ENCODE data around the gene RO60. TPM values are rescaled to one million over a fixed set of nuclear protein-coding genes. Genes with fewer than 3 reads are reported as not detected.
"Not testable (repeated sequence)": the region's sequence is repeated elsewhere in the genome, so short reads cannot be mapped to it uniquely, and the experiment has no call there.

RO60 gene
- 10 to 100 TPM; 51.7 to 58.2 TPM for total RNA-seq
- long read RNA-seq, full-length matches to known transcripts = 59 of 72 reads
- long read RNA-seq, partial matches to known transcripts = 2 of 72 reads
- long read RNA-seq, other reads (novel, unspliced or antisense) = 11 of 72 reads

GRCh38 chr1:193059282-193060114 is at the start of gene RO60, which contains the start of gene UCHL5:
Gene RO60 (plus strand): TSS chr1:193059612. CDS start chr1:193069055, 9,443 bp downstream.
Gene UCHL5 (minus strand): TSS chr1:193059360. CDS start chr1:193059260, 100 bp downstream.
- intact Hi-C loops (cut with DNase I) = loop anchor here in 1 of 2 donors (5.0 kb wide), 2 partner anchors 43 to 63 kb away; partner anchors contain the start of gene CDC73
- peak; percentile 97 for DNase-seq

GRCh38 chr1:193011406-193011805 is 48.0 kb upstream of the RO60 start:
- DNase-seq (no peak), ATAC-seq (no peak)
- intact Hi-C loops (cut with DNase I) = loop anchor here in 1 of 2 donors (5.0 kb wide), 1 partner anchor 399 kb away; no protein-coding TSS in a partner anchor

More at GRCh38 chr1:193059282-193060114, at the start of gene RO60, which contains the start of gene UCHL5:
- peak; percentile 97 for ATAC-seq

GRCh38 chr1:193013005-193013404 is 46.4 kb upstream of the RO60 start:
- intact Hi-C loops (cut with DNase I) = loop anchor here in 1 of 2 donors (5.0 kb wide), 1 partner anchor 401 kb away; no protein-coding TSS in a partner anchor
- no peak for DNase-seq
- ATAC-seq = peak; percentile 30 to 74

GRCh38 chr1:193013707-193014106 is 45.7 kb upstream of the RO60 start:
- DNase-seq = no peak
- intact Hi-C loops (cut with DNase I) = loop anchor here in 1 of 2 donors (5.0 kb wide), 1 partner anchor 401 kb away; no protein-coding TSS in a partner anchor
- ATAC-seq = peak in 1 of 2 donors; percentile 41

GRCh38 chr1:193014400-193014799 is 45.0 kb upstream of the RO60 start:
- no peak for ATAC-seq
- intact Hi-C loops (cut with DNase I) = loop anchor here in 1 of 2 donors (5.0 kb wide), 1 partner anchor 402 kb away; no protein-coding TSS in a partner anchor

GRCh38 chr1:193016788-193017187 is 42.6 kb upstream of the RO60 start:
- intact Hi-C loops (cut with DNase I) = loop anchor here in 1 of 2 donors (5.0 kb wide), 2 partner anchors 209 to 539 kb away; partner anchors contain the start of gene RGS2
- no peak for ATAC-seq
- no peak for DNase-seq

More at GRCh38 chr1:193014400-193014799, 45.0 kb upstream of the RO60 start:
- DNase-seq = no peak

GRCh38 chr1:193019442-193020026 is 39.9 kb upstream of the RO60 start:
- peak; percentile 58 to 70 for ATAC-seq
- intact Hi-C loops (cut with DNase I) = loop anchor here in 1 of 2 donors (5.0 kb wide), 2 partner anchors 212 to 542 kb away; partner anchors contain the start of gene RGS2
- no peak for DNase-seq

GRCh38 chr1:193025218-193025617 is 34.2 kb upstream of the RO60 start:
- ATAC-seq = no peak
- intact Hi-C loops (cut with DNase I) = no loop called here
- DNase-seq = no peak

GRCh38 chr1:193030280-193030679 is 29.1 kb upstream of the RO60 start:
- intact Hi-C loops (cut with DNase I) = no loop called here
- ATAC-seq = no peak
- DNase-seq = no peak

- no peak for DNase-seq
- intact Hi-C loops (cut with DNase I) = no loop called here
- ATAC-seq = no peak
Measured at GRCh38 chr1:193031431-193031830, 28.0 kb upstream of the RO60 start.

- intact Hi-C loops (cut with DNase I); DNase-seq; ATAC-seq: not testable (repeated sequence)
Measured at GRCh38 chr1:193032643-193033427, 26.6 kb upstream of the RO60 start.

GRCh38 chr1:193033610-193034009 is 25.8 kb upstream of the RO60 start:
- DNase-seq (no peak), ATAC-seq (no peak)
- intact Hi-C loops (cut with DNase I) = no loop called here

- no peak for DNase-seq
- intact Hi-C loops (cut with DNase I) = no loop called here
- ATAC-seq = no peak
Measured at GRCh38 chr1:193036337-193037047, 22.9 kb upstream of the RO60 start.

GRCh38 chr1:193040011-193040410 is 19.4 kb upstream of the RO60 start:
- no peak for ATAC-seq
- intact Hi-C loops (cut with DNase I) = no loop called here
- DNase-seq = no peak

GRCh38 chr1:193042766-193043691 is 16.4 kb upstream of the RO60 start:
- intact Hi-C loops (cut with DNase I) = no loop called here
- DNase-seq = no peak
- no peak for ATAC-seq

- intact Hi-C loops (cut with DNase I); DNase-seq; ATAC-seq: not testable (repeated sequence)
Measured at GRCh38 chr1:193048913-193049312, 10.5 kb upstream of the RO60 start.

GRCh38 chr1:193054169-193054675 is 5.2 kb upstream of the RO60 start:
- ATAC-seq = no peak
- intact Hi-C loops (cut with DNase I) = no loop called here
- no peak for DNase-seq
